OCI-LY1 (cell line): ENCODE measurements around the gene SORT1.

Experiments
- EZH2 ChIP-seq: fragments of 200-600 bp; sonication (generic), shearing (Covaris generic); IDR thresholded peaks from 2 replicates; pipeline ENCODE4 v1.8.0; 2017; ENCODE audit warnings: borderline replicate concordance, mixed run types, mild to moderate bottlenecking, antibody characterized with exemption, low read length, moderate library complexity, mixed read lengths
- TF ChIP-seq, protein P1 (sequence below): fragments of 200-600 bp; sonication (generic), shearing (Covaris generic); IDR thresholded peaks from 2 replicates; pipeline ENCODE4 v1.5.1; 2017; ENCODE audit warnings: mild to moderate bottlenecking, antibody characterized with exemption, low read length, moderate library complexity, mixed read lengths

DNA sequence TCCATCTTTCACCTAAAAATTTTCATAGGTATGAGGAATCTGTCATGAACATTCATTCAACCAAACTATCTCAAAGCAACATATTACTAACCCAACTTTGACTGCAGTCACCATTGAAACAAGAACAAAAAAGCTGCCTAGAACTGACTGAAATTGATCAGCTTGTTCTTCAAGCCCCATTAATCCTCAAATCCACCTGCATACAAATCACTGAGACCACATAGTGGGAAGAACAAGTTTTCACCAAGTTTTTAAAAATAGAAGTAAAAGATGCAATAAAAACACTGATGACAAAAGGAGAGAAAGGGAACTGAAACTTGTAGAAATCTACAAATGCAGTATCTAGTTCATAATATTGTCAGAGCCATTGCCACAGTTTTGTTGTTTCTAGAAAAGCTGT lies 6.1 kb downstream of the SORT1 start:
- TF ChIP-seq, protein P1, sequence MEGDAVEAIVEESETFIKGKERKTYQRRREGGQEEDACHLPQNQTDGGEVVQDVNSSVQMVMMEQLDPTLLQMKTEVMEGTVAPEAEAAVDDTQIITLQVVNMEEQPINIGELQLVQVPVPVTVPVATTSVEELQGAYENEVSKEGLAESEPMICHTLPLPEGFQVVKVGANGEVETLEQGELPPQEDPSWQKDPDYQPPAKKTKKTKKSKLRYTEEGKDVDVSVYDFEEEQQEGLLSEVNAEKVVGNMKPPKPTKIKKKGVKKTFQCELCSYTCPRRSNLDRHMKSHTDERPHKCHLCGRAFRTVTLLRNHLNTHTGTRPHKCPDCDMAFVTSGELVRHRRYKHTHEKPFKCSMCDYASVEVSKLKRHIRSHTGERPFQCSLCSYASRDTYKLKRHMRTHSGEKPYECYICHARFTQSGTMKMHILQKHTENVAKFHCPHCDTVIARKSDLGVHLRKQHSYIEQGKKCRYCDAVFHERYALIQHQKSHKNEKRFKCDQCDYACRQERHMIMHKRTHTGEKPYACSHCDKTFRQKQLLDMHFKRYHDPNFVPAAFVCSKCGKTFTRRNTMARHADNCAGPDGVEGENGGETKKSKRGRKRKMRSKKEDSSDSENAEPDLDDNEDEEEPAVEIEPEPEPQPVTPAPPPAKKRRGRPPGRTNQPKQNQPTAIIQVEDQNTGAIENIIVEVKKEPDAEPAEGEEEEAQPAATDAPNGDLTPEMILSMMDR: no peak
- no peak for TF ChIP-seq EZH2
